ENCODE measurements around the gene PTK7.
"Not testable (repeated sequence)": the region's sequence is repeated elsewhere in the genome, so short reads cannot be mapped to it uniquely, and the experiment has no call there.

Gene PTK7

DNA sequence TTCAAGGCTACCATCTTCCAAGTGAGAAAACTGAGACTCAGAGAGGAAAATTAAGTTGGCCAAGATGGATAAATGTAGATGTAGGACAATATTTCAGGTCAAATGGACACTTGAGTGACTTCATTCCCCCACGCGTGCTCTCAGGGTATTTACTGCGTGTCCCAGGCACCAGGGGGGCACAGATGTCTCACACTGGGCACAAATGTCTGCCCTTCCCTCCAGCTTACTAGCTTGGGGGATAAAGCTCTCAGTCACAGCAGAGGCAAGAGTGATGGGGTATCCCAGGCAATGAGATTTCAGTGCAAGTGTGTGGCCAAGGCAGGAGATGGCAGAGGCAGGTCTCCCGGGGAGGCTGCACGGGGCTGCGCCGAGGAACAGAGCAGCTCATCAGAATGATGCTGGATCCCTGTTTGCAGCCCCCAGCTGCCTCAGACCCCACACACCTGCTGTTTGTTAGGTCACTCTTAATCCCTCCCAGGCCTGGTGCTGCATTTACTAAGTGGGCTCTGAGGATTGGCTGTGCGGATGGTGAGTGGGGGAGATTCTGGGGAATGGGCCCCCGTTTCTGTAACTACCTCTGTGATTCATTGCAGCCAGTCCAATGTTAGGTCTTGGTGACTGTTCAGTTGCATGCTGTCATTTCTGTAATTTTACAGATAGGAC lies 44.1 kb downstream of the PTK7 start:
- DNase-seq = no peak

DNA sequence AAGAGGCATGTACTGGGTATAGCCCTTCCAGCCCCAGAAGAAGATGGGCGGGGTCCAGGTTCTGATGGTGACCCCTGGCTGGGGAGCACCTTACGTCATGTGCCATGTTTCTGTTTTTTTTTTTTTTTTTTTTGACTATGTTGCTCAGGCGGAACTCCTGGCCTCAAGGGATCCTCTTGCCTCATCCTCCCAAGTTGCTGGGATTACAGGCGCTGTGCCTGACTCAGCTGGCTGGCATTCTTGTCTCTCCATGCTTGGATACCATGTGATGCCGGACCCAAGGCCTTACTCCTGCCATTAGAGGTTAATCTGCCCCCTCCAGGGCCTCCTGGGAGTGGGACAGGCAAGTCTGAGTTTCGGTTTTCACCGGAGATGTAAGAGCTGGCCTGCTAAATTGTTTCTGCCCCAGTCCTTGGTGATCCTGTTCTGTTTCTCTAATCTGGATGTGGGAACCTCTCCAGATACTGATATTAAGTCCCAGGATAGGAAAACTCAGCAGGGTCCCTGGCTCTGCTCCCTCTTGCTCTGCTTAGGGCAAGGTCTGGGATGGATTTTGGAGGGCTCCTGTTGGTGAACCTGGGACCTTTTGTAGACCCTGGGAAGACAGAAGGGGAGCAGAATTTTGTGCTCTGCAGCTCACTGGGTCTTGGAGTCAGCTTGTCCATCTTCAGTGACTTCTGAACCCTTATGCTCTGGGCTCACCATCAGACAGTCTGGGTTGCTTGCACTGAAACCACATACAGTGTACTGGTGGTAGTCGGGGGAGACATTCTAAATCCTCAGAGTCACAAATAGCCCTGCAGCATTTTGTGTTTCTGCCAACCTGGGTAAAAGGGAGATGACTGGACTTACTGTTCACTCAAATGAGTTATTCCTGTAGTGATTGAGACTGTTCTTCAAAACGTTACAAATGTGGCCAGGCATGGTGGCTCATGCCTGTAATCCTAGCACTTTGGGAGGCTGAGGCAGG lies 45.1 kb downstream of the PTK7 start:
- no peak for DNase-seq

DNA sequence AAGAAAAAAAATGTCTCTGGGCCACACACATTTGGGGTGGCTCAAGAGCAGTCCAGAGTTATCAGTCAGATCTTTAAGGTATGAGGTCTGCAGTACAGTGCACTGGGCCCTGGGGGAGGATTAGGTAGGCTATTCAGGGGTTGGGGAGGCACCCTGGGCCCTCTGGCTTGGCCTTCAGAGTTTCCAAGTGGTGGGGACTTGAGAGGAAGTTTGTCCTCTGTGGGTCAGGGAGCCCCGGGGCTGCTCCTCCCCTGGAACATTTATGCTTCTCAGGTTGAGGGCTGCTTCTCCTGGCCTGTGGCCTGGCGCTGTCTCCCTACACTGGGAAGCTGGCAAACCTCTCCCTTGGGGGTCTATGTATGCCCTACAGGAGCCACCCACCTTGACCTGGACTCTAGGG lies 46.0 kb downstream of the PTK7 start:
- DNase-seq = no peak

DNA sequence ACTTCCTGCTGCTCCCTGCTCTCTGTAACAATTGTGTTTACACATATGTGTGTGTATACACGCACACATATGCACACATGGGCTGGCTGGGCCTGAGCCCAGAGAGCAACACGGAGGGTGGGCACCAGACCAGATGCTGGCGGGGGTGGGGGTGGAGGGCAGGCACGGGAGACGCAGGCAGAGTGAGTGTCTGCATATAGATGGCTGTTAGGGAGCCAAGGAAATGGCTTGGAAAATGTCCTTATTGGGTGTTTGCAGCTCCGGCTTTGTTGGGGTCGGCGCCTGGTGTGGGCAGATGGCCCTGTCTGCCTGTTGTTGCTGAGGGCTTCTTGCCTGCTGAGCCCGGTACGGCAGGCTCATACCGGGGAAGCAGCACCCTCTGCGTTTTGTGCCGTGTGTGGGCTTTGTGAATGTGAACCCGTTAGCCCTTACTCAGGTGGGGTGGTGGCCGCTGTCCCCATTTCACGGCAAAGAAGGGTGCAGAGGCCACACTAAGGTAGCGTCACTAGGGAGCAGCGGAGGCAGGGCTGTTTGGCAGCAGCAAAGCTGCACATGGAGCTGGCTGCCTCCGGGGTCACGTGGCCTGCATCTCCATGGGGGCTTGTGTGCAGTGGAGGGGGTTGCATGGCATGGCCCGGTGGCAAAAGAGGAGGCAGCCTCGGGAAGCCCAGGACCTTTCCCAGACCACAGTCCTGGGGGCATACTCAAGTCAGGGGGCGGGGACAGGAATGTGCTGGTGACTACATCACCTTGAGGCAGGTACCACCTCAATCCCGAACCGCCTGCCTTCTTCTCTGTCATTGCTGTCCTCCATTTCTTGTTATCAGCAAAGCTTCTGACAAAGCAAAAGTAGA lies 47.6 kb downstream of the PTK7 start:
- DNase-seq = no peak

DNA sequence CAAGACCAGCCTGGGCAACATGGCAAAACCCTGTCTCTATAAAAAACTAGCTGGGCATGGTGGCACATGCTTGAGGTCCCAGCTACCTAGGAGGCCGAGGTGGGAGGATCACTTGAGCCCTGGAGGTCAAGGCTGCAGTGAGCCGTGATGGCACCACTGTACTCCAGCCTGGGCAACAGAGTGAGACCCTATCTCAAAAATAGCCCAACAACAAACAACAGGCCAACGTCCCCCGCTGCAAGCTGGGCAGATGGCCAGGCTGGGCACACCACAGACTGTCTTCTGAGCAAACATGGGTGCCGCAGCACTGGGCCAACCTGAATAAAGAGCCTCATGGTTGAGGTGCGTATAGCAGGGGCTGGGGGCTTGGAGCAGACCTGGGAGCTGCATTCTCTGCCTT lies 48.4 kb downstream of the PTK7 start:
- DNase-seq = no peak

DNA sequence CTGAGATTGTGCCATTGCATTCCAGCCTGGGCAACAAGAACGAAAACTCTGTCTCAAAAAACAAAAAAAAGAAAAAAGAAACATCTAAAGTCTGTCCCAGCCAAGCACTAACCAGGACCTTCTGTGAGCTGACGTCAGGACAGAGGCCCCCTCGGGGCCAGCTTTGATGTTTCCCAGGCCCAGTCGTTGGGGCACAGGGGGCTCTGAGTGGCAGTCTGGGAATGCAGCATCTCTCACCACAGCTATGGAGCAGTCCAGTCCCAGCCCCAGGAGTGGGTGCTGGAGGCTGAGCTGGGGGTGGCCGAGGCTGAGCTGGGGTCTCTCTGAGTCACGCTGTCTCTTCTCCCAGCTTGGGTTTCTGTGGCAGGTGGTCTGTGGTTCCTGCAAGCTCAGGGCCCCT lies 49.0 kb downstream of the PTK7 start:
- DNase-seq = no peak

DNA sequence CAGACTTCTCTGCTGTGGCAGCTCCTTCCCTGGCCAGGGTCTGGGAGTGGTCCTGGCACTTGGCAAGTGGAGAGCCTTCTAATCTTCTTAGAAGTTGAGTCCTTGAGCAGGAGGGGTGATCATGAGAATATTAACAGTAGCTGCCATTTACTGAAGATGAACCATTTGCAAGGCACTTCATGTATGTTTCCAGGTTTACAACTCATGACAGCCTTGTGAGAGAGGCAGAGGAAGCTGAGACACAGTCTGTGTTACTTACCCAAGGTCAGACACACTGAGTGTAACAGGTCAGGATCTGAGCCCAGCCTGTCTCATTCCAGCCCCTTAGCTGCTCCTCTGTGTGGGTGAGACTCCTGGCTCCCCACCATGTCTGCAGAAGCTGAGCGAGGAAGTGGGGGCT lies 49.4 kb downstream of the PTK7 start:
- DNase-seq = no peak

DNA sequence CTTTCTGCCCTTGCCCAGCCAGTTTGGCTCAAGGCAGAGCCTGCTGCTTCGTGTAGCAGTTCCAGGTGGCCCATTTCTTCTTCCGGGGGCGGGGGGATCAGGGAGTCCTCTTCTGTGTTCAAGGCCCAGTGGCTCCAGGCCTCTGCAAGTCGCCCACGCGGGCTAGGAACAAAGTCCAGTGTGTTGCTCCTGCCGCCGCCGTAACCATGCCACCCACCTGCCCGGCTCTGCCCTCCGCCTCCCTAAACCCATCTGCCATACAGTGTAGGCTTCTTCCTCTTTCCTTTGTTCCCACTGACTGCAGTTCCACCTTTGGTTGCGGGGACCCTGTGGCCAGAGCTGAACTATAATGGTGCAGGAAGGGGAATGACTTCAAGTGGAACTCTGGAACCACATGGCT lies 51.1 kb downstream of the PTK7 start:
- no peak for DNase-seq

DNA sequence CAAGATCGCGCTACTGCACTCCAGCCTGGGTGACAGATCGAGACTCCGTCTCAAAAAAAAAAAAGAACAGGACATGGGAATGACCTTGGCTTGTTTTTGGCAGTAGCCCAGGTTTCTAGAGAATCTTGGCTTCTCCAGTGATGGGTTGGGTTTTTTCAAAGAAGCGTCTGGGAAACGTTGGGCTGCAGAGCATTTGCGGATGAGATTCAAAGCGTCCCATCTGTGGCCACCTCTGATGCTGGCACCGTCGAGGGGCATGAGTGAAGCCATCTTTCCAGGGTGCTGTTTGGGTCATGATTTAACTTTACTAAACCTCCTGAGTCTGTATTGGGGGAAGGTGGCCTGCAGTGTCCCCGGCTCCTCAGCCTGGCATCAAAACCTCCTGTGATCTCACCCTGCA lies 51.8 kb downstream of the PTK7 start:
- no peak for DNase-seq

DNA sequence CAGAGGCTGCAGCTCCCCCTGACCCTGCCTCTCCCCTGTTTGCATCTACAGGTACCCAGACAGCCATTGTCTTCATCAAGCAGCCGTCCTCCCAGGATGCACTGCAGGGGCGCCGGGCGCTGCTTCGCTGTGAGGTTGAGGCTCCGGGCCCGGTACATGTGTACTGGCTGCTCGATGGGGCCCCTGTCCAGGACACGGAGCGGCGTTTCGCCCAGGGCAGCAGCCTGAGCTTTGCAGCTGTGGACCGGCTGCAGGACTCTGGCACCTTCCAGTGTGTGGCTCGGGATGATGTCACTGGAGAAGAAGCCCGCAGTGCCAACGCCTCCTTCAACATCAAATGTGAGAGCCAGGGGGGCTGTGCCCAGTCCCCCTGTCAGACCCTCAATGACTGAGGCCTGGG lies 52.8 kb downstream of the PTK7 start:
- DNase-seq = no peak

DNA sequence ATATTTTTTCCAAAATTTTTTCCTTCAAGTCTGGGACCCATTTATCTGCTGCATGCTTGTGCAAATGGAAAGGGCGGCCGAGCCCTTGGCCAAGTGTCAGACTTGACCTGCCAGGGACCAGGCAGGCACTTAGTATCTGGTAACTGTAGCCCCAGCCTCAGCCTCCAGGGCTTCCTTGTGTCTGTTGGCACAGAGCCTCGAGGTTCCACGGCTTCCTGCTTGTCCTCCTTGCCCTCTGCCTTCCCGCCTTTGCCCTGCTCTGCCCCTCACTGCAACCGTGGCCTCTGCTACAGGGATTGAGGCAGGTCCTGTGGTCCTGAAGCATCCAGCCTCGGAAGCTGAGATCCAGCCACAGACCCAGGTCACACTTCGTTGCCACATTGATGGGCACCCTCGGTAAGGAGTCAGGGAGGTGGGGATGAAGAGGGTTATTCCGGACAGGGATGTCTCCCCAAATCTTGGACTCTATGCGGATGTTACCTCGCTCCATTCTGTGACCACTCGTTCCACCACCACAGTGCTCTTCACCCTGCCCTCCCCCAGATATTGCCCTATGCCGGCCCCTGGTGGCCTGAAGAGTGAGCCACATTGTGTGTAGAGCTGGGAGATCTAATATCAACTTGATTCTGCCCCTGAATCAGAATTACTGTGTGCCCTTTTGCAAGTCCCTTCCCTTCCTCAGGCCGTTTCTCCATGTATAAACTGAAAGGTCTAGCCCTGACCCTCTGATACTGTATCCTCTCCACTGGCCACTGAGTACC lies 53.5 kb downstream of the PTK7 start:
- DNase-seq = no peak

DNA sequence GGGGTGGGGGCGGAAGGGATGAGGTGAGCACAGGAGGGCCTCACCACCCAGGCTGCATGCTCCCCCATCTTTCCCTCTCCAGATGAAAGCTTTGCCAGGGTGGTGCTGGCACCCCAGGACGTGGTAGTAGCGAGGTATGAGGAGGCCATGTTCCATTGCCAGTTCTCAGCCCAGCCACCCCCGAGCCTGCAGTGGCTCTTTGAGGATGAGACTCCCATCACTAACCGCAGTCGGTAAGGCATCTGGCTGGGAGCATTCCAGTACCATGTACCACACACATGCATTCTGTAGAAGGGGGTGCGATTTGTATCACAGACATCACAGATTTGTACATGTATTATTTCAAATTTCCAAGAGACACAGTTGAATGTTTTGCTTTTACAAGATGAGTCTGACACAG lies 54.3 kb downstream of the PTK7 start:
- DNase-seq = no peak

DNA sequence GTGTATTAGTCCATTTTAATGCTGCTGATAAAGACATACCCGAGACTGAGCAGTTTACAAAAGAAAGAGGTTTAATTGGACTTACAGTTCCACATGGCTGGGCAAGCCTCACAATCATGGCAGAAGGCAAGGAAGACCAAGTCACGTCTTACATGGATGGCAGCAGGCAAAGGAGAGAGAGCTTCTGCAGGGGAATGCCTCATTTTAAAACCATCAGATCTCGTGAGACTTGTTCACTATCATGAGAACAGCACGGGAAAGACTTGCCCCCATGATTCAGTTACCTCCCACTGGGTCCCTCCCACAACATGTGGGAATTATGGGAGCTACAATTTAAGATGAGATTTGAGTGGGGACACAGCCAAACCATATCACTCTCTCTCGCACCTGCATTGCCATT lies 55.3 kb downstream of the PTK7 start:
- DNase-seq = not testable (repeated sequence)

DNA sequence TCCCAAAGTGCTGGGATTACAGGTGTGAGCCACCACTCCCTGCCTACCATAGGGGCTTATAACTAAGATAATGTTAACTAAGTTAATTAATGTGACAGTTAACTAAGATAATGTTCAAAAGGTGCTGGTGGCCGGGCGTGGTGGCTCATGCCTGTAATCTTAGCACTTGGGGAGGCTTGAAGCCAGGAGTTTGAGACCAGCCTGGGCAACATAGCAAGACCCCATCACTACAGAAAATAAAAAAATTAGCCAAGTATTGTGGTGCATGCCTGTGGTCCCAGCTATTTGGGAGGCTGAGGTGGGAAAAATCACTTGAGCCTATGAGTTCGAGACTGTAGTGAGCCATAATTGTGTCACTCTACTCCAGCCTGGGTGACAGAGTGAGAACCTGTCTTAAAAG lies 62.2 kb downstream of the PTK7 start:
- no peak for DNase-seq

DNA sequence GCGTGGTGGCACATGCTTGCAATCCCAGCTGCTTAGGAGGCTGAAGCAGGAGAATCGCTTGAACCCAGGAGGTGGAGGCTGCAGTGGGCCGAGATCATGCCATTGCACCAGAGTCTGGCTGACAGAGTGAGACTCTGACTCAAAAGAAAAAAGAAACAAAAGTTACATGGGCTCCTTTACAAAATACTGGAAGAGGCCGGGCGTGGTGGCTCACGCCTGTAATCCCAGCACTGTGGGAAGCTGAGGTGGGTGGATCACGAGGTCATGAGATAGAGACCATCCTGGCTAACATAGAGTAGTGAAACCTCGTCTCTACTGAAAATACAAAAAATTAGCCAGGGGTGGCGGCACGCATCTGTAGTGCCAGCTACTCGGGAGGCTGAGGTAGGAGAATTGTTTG lies 63.9 kb downstream of the PTK7 start:
- not testable (repeated sequence) for DNase-seq

DNA sequence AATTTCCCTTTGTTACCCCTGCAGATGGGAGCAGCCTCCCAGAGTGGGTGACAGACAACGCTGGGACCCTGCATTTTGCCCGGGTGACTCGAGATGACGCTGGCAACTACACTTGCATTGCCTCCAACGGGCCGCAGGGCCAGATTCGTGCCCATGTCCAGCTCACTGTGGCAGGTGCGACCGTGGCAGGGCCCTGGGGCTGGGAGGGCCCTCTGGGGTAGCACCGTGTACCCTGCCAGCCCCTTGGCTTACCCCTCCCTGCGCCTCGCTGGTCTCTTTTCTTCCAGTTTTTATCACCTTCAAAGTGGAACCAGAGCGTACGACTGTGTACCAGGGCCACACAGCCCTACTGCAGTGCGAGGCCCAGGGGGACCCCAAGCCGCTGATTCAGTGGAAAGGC lies 65.5 kb downstream of the PTK7 start:
- no peak for DNase-seq

DNA sequence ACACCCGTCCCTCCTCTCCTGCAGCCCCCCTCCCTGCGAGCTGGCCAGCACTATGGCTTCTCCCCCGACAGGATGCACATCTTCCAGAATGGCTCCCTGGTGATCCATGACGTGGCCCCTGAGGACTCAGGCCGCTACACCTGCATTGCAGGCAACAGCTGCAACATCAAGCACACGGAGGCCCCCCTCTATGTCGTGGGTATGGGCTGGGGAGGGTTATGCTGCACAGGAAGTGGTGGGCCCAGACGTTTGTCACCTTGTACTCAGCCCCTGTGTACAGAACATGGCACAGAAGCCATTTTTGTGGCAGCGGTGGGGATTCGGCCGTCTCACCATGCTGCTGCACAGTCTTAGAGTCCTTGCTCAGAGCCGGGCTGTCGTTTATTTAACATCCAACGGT lies 66.0 kb downstream of the PTK7 start:
- DNase-seq = no peak

DNA sequence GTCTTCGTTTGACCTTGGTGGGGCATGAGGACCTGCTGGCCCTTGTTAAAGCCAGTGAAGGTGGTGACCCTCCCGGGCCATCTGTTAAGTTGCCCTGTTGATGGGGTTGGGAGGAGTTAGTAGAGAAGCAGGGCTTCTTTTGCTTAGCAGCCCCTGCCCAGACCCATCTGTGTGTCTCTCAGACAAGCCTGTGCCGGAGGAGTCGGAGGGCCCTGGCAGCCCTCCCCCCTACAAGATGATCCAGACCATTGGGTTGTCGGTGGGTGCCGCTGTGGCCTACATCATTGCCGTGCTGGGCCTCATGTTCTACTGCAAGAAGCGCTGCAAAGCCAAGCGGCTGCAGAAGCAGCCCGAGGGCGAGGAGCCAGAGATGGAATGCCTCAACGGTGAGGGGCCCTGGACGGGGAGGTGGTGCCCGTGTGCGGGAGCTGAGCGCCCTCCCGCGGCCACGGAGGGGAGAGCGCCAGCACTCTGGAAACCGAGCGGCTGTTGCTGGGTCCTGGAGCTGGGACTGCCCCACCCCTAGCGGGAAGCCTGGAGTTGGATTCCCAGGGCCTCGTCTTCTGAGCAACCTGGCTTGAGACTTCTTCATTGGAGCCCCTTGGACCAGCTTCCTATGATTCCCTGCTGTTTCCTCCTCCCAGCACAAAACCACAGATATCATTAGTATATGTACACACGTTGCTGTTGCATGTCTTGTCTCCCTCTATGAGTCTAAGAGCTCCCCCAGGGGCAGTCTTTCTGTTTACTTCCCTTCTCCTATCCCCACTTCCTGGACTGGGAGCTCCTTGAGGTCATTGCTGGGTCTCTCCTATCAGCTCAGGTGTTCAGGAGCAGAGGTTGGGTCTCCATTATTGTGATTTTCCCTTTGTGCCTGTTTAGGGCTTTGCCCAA lies 67.4 kb downstream of the PTK7 start:
- DNase-seq = no peak

DNA sequence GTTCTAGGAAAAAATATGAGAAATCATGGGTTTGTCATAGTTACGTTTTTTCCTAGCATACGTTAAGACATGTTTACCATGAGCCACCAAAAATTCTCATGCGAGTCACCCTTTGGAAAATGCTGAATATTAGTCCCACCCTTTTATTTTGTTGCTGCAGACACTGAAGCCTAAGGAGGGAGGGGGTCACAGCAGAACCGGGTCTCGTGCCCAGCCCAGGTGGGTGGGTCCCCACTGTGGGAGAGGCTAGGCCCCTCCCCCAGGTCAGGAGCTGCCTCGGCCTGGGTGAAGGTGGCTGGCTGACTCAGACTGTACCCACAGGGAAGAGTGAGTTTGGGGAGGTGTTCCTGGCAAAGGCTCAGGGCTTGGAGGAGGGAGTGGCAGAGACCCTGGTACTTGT lies 68.8 kb downstream of the PTK7 start:
- no peak for DNase-seq

DNA sequence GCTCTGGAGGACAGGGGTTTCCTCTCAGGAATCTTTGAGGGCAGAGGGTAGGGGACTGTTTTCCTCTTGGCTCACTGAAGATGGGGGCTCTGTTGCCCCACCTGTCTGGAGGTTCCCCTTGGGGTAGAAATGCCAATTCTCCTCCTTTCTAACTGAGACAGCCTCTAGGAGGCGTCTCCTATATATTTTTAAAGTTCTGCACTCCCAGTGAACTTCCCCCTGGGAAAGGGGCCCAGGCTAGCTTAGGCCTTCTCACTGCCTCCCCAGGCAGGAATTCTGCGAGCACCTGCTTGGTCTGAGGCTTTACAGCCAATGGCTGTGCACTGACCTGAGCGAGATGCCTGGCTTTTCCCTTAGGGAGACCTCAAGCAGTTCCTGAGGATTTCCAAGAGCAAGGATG lies 70.1 kb downstream of the PTK7 start:
- DNase-seq = no peak
